LNCaP clone FGC (cell line): ENCODE measurements around the gene FAM124A.

Experiments used
- DNase-seq: peaks from one replicate; pipeline ENCODE4 v3.0.0-alpha.2; 2011; ENCODE audit warnings: low read depth
- H3K4me3 ChIP-seq: 2 replicates; pipeline ENCODE4 v1.5.1; 2011; ENCODE audit warnings: mild to moderate bottlenecking, low read depth, low read length, control low read depth
- TF ChIP-seq, protein P1 (sequence below): IDR thresholded peaks from 2 replicates; pipeline ENCODE4 v1.5.1; 2012; ENCODE audit warnings: mild to moderate bottlenecking; ENCODE audit not compliant: control insufficient read depth, insufficient read depth; ENCODE audit errors: extremely low read depth

Gene FAM124A

GRCh38 chr13:51245583-51245982 is 23.4 kb downstream of the FAM124A start:
- no peak overlapping the region for H3K4me3 ChIP-seq
- TF ChIP-seq, protein P1, sequence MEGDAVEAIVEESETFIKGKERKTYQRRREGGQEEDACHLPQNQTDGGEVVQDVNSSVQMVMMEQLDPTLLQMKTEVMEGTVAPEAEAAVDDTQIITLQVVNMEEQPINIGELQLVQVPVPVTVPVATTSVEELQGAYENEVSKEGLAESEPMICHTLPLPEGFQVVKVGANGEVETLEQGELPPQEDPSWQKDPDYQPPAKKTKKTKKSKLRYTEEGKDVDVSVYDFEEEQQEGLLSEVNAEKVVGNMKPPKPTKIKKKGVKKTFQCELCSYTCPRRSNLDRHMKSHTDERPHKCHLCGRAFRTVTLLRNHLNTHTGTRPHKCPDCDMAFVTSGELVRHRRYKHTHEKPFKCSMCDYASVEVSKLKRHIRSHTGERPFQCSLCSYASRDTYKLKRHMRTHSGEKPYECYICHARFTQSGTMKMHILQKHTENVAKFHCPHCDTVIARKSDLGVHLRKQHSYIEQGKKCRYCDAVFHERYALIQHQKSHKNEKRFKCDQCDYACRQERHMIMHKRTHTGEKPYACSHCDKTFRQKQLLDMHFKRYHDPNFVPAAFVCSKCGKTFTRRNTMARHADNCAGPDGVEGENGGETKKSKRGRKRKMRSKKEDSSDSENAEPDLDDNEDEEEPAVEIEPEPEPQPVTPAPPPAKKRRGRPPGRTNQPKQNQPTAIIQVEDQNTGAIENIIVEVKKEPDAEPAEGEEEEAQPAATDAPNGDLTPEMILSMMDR: no peak
- DNase-seq: no peak

GRCh38 chr13:51246025-51246417 is 23.8 kb downstream of the FAM124A start:
- TF ChIP-seq, protein P1: no peak
- H3K4me3 ChIP-seq: no peak overlapping the region
- DNase-seq: no peak

GRCh38 chr13:51246418-51247277 is 24.4 kb downstream of the FAM124A start:
- H3K4me3 ChIP-seq: no peak overlapping the region
- DNase-seq: no peak
- TF ChIP-seq, protein P1: no peak

- no peak for DNase-seq
- no peak overlapping the region for H3K4me3 ChIP-seq
- TF ChIP-seq, protein P1: no peak
Observed at GRCh38 chr13:51249255-51249654, 27.1 kb downstream of the FAM124A start.

- H3K4me3 ChIP-seq: no peak overlapping the region
- TF ChIP-seq, protein P1: peak; percentile 23; the same call in 1 of the 2 replicates
- DNase-seq: no peak
Observed at GRCh38 chr13:51249770-51250741, 27.9 kb downstream of the FAM124A start.

DNA sequence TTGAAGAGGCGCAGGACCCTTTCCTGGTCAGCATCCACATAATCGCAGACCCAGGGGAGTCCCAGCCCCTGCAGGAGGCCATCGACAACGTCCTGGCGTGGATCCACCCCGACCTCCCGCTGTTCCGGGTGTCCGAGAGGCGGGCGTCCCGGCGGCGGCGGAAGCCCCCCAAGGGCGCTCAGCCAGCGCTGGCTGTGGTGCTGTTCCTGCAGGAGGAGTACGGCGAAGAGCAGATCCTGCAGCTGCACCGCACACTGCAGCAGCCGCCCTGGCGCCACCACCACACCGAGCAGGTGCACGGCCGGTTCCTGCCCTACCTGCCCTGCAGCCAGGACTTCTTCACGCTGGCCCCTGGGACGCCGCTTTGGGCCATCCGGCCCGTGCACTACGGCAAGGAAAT is 29.3 kb downstream of the FAM124A start:
- no peak for DNase-seq
- TF ChIP-seq, protein P1: no peak
- H3K4me3 ChIP-seq: no peak overlapping the region
